Cardiac septum (tissue), 1 donor: ENCODE data around the gene MORN1. TPM values are rescaled to one million over a fixed set of nuclear protein-coding genes. Genes with fewer than 3 reads are reported as not detected.

Experiments used
- DNase-seq: peaks from one replicate; pipeline ENCODE4 v3.0.0-alpha.2; 2020; ENCODE audit warnings: low spot score
- intact Hi-C: fragments of 100-400 bp; cut with DNase I; formaldehyde crosslinking; loops from one replicate; pipeline ENCODE4 v1.14.0; 2022
- total RNA-seq: library from RNA; stranded (reverse); fragmentation: NEBNext Ultra II Directional; extraction: Animal tissue kit (Norgen Biotek cat#: 25700); gene quantifications from one replicate; pipeline ENCODE4 v1.2.1, GENCODE V29; 2021
- donor health status: DM: no; HTN: no; CAD: no.

MORN1 gene
- total RNA-seq, 1 donor from 2014 or later, result 3.6 TPM

DNA sequence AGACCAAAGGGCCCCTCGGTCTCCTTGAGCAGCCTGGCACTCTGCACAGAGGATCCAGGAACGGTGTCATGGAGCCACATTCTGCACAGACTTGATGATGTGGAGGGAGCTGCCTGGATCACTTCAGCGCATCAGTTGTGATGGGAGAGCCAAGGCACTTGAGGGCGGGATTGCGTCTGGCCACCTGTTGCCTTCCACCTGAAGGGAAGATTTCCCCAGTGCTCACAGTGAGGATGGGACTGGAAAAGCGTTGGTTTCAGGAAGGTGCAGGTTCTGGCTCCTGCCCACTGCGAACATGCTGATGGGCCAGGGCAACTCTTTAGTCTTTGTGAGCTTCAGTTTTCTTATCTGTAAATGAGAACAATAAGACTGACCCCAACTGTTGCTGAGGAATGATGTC lies 2.9 kb upstream of the MORN1 start:
- no peak for DNase-seq
- intact Hi-C loops, result no loop called here

DNA sequence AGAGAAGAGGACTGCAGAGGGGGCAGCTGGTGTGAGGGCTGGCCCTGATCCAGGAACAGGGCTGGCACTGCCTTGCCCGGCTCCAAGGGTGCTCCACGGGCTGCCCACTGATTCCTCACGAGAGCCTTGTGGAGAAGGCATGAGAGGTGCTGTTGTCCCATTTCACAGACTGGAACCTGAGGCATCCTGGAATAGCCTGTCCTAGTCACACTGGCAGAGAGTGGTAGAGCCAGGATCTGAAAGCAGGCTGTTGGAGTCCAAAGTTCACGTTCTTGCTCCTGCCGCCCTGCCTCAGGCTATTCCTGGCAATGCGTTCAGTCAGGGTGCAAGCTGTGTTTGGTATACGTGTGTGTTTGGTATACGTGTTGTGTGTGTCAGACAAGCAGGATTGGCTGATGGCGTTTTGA lies 2.1 kb upstream of the MORN1 start:
- DNase-seq, result no peak
- intact Hi-C loops, result no loop called here

DNA sequence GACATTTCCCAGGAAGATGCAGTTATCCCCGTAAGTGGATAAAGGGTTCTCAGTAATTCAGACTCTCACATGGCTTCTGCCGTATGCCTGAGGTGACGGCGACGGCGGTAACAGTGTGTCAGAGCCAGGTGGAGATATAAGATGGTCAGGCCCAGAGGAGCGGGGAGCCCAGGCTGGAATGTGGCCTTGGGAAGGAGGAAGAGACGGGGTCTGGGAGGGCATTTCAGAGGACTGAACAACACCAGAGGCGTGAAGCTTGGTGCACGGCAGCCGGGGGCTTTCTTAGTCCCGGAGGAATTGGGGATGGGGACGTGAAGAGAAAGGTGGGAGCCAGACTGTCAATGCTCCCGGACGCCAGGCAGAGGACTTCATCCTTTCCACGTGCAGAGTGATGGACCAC lies 1.3 kb upstream of the MORN1 start:
- DNase-seq, result no peak
- intact Hi-C loops, result no loop called here

DNA sequence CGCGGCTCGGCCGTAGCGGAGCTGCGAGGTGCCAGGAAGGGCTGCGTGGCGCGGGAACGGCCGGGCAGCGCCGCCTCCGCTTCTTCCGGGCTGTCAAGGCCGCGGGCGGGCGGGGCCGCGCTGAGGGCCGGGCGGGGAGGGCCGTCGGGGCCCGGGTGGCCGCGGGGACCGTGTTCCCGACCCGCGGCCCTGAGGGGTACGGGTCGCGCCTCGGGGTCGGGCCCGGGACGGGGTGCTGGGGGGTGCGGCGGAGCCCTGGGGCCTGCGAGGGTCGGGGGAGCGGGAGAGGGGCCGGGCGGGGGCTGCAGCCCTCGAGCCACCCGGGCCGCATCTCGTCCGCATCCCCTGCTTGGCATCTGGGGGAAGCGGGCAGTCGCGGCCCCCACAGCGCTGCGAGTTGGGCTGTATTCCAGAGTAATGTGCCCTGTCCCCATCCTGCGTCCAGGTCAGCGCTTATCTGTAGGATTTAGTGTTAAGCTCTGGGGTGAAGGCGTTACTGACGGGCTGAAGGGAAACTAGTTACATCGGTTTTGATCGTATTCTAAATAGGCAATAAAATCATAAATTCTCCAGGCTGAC lies 666 bp upstream of the MORN1 start:
- intact Hi-C loops, result no loop called here
- DNase-seq, result no peak

DNA sequence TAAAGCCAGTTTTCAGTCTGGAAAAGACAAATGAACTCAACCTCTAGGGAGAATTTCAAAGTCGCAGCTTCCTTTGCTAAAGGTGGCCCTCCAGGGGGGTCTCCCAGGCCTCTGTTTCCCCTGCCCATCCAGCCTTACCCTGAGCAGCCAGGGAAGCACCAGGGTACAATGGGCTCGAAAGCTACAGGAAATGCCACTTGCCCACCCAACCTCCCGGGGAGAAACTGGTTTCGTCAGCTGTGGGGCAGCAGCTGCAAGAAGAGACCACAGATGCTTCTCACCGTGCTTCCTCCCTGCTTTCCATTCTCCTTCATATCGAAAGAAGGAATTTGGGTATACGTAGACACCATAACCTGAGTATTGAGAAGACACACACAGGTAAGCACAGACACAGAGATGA lies 1.7 kb downstream of the MORN1 start:
- no peak for DNase-seq
- intact Hi-C loops, result loop anchor here (10.0 kb wide), 1 partner anchor 75 kb away; no protein-coding TSS in a partner anchor

DNA sequence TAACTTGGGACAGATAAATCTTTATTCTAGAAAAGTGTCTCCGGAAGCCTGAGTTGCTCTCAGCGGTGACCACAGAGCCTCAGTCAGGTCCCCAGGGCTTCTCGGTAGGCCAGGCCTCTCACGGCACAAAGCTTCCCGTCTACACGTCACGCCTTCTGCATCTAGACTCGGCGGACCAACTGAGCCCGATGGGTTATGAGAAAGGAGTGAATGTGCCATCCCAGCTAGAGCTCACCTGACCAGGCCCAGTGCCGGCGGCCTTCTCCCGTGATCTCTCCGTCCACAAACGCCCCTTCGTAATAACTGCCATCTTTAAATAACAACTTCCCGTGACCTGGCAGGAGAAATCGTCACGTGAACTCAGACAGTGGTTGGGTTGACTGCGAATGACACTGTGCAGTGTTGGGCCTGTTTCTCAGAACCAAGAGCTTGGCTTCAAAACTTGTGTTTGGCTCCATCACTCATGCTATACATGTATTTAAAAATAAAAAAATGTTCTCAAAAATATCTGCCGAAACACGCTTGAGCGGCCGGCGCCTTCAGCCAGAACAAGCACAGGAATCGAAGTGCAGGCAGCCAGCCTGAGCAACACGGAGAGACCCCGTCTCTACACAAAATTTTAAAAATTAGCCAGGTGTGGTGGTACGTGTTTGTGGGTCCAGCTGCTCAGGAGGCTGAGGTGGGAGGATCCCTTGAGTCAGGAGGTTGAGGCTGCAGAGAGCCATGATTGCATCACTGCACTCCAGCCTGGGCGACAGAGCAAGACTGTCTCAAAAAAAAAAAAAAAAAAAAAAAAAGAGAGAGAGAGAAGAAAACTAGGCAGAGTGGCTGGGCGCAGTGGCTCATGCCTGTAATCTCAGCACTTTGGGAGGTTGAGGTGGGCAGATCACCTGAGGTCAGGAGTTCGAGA lies 3.1 kb downstream of the MORN1 start:
- intact Hi-C loops, result loop anchor here (10.0 kb wide), 1 partner anchor 73 kb away; no protein-coding TSS in a partner anchor
- DNase-seq, result no peak

DNA sequence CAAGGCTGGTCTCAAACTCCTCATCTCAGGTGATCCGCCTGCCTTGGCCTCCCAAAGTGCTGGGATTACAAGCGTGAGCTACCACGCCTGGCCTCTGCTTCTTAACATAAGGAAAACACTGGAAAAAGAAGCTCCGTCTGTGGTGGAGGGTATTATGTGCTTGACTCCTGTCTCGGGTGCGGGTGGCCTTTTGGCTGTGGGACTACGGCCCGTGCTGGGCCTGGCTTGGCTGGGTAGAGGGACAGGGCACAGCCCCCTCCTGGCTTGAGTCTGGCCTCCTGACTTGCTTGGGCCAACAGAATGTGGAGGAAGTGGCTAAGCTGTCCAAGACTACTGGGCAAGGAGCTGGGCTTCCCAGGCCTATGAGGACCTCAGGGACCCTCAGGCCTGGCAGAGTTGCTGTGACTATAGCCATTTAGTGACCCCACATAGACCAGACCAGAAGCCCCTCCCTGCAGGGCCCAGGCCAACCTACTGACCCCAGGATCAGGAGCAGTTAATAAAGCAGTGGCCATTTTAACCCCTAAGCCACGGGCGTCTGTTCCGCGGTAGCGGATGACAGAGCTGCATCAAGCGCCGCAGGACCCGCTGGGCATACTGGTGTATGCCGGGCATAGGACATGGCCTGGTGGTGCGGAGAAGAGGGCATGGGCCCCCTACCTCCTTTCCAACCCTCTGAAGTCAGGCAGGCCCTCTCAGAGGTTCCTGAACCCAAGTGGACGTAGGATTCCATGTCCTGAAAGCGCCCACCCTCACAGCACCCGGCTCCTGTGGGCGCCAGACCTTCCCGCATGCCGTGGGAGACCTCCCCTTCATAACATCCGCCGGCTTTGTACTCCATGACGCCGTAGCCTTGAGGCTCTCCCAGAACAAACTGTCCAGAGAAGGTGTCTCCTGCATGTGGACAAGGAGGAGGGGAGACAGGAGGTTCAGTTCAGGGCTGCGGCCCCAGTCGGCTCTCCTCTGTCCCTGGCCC lies 4.4 kb downstream of the MORN1 start:
- no peak for DNase-seq
- intact Hi-C loops, result loop anchor here (10.0 kb wide), 1 partner anchor 72 kb away; no protein-coding TSS in a partner anchor

DNA sequence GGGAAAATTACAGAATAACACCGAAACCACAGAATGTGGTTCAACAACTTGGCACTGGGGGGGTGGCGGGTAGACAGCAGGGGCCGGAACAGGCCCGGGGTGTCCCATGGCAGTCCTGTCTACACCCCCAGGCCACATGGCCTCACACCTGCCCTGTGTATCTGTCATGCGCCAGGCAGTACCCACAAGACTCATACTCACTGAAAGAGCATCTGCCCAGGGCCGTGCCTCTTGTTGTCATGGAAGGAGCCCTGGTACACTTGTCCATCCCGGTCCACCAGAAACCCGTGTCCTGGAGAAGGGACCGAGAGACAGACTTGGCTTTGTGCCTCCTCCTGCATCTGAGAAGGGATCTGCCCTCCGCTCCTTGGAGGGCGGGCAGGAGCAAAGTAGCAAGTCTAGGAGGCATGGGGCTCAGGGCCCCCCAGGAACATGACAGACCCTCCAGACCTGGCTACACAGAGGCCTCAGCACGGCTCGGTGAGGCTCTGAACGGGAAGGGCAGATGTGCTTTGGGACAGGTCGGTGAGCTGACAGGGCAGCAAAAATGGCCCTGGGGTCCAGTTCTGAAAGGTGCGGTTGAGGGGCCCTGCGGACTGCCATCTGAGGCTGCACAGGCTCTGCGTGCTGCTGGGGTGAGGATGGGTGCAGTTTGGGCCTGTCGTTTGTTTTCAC lies 5.6 kb downstream of the MORN1 start:
- intact Hi-C loops, result loop anchor here (10.0 kb wide), 1 partner anchor 71 kb away; no protein-coding TSS in a partner anchor
- DNase-seq, result no peak

DNA sequence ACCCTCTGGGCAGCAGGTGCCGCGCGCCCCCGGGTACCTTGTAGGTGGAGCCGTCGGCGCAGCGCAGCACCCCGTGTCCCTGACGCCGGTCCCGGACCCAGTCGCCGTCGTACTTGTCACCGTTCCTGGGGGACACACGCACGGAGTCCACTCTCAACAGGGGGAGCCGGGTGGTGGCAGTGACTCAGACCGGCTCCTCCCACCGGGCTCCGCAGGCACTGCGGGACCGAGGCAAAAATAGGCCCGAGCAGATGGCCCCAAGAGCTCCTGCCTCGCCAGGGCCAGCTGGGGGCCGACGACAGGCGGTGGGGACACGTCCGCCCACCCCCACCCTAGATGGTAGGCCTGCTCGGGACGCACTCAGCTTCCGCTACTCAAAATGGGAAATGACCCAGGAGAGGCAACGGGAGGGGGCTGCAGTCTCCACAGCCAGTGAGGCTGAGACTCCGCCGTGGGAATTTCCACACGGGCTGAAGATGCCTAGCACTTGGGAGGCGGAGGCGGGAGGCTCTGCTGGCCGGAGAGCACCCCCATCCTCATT lies 6.3 kb downstream of the MORN1 start:
- no peak for DNase-seq

DNA sequence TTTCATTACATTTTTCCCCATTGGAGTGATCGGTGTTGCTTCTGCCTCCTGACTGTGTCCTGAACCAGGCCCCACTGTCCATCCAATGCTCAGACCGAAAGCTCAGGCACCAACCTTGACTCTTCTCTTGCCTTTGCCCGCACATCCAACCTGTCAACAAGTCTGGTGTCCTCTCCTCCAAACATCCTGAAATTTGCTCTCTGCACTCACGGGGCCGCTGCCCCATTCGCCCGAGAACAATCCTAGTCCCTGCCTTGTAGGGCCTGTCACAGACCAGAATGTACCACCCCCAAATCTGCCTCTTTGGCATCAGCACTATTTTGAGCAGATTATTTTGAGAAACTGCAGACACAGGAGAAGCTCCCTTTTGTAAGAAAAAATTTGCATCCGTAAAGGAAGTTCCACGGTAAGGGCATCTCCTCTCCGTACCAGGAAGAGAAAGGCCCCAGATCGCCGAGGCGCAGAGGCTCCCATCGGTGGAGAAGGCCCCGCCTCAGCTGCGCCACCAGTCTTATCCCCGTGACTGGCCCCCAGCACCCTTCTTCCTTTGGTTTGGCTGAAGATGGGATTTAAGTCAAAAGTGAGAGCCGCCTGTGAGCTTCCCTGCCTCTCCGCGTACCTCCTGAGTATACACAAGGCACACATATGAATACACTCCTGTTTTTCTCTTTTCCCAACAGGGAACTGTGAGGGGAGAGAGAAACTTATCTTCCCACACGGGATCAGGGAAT lies 7.1 kb downstream of the MORN1 start:
- DNase-seq, result no peak
- intact Hi-C loops, result loop anchor here (5.0 to 10.0 kb wide), 2 partner anchors 69 to 257 kb away; no protein-coding TSS in a partner anchor

More for the DNA sequence above, 6.3 kb downstream of the MORN1 start:
- intact Hi-C loops, result loop anchor here (5.0 to 10.0 kb wide), 2 partner anchors 70 to 258 kb away; no protein-coding TSS in a partner anchor

DNA sequence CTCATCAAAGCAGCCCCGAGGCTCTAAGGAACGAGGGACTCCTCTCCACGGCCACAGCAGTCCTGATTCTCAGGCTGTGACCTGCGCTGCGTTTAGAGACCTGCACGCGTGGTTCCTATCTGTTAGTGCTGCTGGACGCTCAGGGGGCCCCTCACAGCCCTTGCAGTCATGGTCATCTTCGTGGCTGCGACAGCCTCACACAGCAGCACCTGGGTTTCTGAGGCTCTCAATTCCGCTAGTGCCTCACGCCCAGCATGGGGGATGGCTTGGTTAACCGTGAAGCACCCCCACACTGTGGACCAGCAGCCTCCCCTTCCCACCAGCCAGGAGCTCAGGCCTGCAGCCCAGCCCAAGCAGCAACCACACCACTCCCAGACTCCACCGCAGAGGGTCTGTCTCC lies 7.8 kb downstream of the MORN1 start:
- no peak for DNase-seq
- intact Hi-C loops, result loop anchor here (5.0 to 10.0 kb wide), 2 partner anchors 69 to 256 kb away; no protein-coding TSS in a partner anchor

DNA sequence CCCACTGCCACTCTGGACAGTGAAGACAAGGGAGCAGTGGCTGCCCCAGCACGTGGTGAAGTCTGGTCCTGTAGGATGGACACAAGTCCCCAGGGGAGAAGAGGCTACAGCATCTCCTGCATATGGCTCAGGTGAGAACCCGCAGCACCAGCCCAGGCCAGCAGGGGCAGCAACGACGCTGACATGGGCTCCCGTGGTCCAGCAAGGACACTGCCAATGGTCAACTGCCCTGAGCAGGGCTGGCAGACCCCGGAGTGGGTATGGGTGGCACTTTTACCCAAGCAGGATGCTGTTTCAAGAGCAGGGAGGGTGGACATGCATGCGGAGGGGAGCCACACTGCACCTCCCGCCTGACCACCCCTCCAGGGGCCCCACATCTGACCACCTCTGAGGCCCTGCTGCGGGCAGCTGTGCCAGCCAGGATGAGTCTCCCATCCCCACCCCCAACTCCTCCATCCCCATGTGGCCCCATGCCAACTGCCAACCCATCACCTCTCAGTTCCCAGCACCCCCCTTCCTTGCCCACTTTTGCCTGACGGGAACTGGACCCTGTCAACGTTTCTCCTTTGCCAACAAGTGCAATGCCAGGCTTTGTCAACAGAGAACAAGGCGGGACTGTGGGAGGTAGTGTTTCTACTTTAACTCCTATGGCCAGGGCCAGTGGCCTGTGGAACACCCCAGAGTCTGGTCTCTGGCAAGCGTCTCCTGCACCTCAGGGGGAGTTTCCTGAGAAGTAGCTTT lies 8.6 kb downstream of the MORN1 start:
- no peak for DNase-seq
- intact Hi-C loops, result loop anchor here (5.0 to 10.0 kb wide), 2 partner anchors 68 to 255 kb away; no protein-coding TSS in a partner anchor

DNA sequence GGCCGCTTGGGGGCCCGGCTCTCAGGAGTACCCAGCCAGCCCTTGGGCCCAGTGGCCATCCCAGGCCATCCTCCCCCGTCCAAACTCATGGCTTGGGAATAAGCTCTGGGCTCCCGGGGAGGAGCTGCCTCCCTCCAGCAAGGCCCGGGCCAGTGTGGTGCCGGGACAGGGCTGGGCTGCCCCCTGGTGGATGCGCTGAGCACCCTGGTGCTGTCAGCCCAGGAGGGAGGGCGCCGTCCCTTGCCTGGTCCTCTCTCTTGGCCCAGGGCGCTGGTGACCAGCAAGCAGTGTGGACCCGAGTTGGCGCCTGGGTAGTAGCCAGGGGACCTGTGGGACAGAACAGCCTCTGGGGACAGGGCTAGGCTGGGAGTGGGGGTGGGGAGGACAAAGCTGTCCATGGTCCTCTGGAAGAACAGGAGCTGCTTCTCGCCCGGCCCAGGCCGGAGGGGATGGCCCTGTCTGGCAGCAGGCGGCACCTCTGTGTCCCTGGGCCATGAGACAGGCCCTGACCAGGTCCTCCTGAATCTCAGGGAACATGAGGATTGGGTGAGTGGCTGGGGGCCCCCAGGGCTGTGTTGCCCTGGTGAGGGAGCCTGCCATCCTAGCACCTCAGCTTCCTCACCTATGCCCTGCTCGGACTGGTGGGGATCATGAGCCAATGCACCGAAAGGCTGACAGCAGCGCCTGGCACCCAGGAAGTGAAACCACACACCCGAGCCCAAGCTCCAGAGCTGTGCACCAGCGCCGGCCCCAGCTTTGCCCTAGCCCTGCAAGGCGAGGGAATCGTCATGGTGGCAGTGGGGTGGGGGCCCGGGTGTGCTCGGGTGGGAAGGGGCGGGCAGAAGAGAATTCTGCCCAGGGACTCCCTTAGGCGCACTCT lies 9.4 kb downstream of the MORN1 start:
- intact Hi-C loops, result loop anchor here (1.0 to 10.0 kb wide), 3 partner anchors 67 to 255 kb away; no protein-coding TSS in a partner anchor
- peak; percentile 93 for DNase-seq

DNA sequence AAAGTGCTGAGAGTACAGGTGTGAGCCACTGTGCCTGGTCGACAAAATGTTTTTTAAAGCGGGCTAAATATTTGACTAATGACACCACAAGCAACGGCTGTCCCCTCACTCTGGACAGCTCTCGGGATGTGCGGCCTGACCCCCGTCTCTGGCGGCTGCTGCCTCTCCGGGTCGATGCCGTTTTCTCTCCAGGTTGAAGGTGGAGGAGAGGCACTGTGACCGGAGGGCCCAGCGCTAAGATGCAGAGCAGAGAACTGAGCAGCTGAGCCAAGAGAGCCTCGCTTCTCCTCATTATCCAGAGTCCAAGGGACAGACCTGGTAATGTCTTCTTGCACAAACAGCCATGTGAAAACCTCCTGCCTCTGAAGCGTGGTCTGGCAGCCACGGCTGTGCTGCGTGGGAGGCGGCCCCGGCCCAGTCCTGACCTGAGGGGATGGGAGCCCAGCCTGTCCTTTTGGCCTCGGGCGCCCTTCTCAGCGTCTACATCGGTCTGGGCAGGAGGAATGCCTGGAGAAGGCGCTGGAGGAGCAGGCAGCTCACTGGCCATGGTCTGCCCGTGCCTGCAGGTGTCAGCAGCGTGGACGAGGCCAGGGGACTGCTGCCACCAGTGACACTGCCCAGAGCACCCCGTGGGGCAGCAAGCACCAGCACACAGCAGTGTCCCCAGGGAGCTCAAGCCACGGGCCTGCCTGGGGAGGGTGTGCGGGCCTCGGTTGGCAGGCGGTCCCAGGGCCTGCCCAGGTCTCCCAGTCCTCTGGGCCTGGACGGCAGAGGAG lies 10.3 kb downstream of the MORN1 start:
- no peak for DNase-seq
- intact Hi-C loops, result loop anchor here (1.0 to 10.0 kb wide), 3 partner anchors 66 to 254 kb away; no protein-coding TSS in a partner anchor

DNA sequence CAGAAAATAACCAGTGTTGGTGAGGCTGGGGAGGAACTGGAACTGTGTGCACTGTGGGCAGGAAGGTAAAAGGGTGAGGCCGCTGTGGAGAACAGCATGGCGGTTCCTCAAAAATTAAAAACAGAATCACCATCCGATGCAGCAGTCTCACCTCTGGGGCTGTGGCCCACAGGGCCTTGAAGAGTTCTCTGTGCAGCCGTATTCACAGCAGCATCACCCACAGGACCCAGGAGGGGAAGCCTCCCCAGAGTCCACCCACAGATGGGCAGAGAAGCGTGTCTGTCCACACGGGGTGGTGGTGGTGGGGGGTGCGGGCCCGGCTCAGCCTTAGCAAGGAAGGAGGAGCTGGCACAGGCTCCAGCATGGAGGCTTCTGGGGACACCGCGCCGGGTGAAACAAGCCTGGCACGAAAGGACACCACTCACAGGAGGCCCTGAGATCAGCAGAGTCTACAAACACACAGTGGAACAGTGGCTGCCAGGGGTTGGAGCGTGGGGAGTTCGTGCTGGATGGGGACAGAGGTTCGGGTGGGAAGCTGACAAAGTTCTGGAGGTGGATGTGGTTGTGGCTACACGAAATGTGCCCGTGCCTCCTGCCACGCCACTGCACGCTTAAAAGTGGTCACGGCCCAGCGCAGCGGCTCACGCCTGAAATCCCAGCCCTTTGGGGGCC lies 11.5 kb downstream of the MORN1 start:
- no peak for DNase-seq
- intact Hi-C loops, result loop anchor here (5.0 to 10.0 kb wide), 2 partner anchors 65 to 253 kb away; no protein-coding TSS in a partner anchor
